Endothelial cell of umbilical vein (primary cell): Measurements from ENCODE around the gene PPP4R4. TPM values are rescaled to one million over a fixed set of nuclear protein-coding genes. Genes with fewer than 3 reads are reported as not detected.

ENCODE experiments used
- BruUV-seq: library from RNA; stranded (reverse); fragments of 400-500 nt; replicated peaks from 2 replicates; lab custom pipeline; 2021; lab: Mats Ljungman, UMichigan
- CTCF ChIA-PET: fragments of 300-600, 350-600 bp; sonication (Branson Sonifier 250); formaldehyde crosslinking; loops from one replicate; lab custom pipeline; 2021; ENCODE audit warnings: antibody characterized with exemption, inconsistent platforms; lab: Charles Lee
- POLR2A ChIA-PET: fragments of 300-600, 350-600 bp; sonication (Branson Sonifier 250); formaldehyde crosslinking; loops from one replicate; lab custom pipeline; 2021; ENCODE audit warnings: antibody characterized with exemption, inconsistent platforms; lab: Charles Lee
- DNase-seq: peaks from one replicate; pipeline ENCODE4 v3.0.0-alpha.2; 2011; ENCODE audit warnings: low read depth, low spot score
- FAIRE-seq: peaks from 2 replicates; lab custom pipeline; 2011; peaks lifted over from hg19 to GRCh38; lab: Jason Lieb, UNC
- H2AFZ ChIP-seq: 2 replicates; pipeline ENCODE4 v1.6.0; 2012; ENCODE audit warnings: low read depth, low read length, control low read depth, inconsistent platforms
- H3K27ac ChIP-seq: 2 replicates; pipeline ENCODE4 v1.5.1; 2011; ENCODE audit warnings: low read depth, mild to moderate bottlenecking, control low read depth, low read length, moderate library complexity; ENCODE audit not compliant: insufficient read depth
- H3K27me3 ChIP-seq, 2 experiments: 2 replicates each; pipeline versions ENCODE4 v1.6.0 to v1.6.1; 2011; ENCODE audit warnings: low read length in 2 of 2, mixed read lengths in 1 of 2; ENCODE audit not compliant: control insufficient read depth in 2 of 2, insufficient read depth in 2 of 2
- H3K36me3 ChIP-seq, 2 experiments: 2 replicates in 1 of 2; 3 replicates in 1 of 2; pipeline ENCODE4 v1.5.1; 2011; ENCODE audit warnings: low read length in 2 of 2, mild to moderate bottlenecking in 1 of 2, moderate library complexity in 1 of 2; ENCODE audit not compliant: control insufficient read depth in 2 of 2, insufficient read depth in 2 of 2; ENCODE audit errors: extremely low read depth in 1 of 2
- H3K4me1 ChIP-seq: 3 replicates; pipeline ENCODE4 v1.5.1; 2011; ENCODE audit warnings: mild to moderate bottlenecking, low read length; ENCODE audit not compliant: control insufficient read depth, insufficient read depth; ENCODE audit errors: extremely low read depth
- H3K4me2 ChIP-seq: 2 replicates; pipeline ENCODE4 v1.6.1; 2011; ENCODE audit warnings: low read length, control low read depth, mixed read lengths; ENCODE audit not compliant: insufficient read depth
- H3K4me3 ChIP-seq, 3 experiments: fragments of 200-600 bp in 1 of 3; sonication (generic), shearing (Covaris generic) in 1 of 3; replicated peaks in 1 of 3; 2 replicates each; pipeline ENCODE4 v1.5.1; 2011 to 2016; ENCODE audit warnings: control low read depth in 3 of 3, low read length in 3 of 3, mild to moderate bottlenecking in 2 of 3, inconsistent platforms in 1 of 3, low read depth in 1 of 3, moderate library complexity in 1 of 3; ENCODE audit not compliant: insufficient read depth in 1 of 3
- H3K79me2 ChIP-seq: 2 replicates; pipeline ENCODE4 v1.6.0; 2012; ENCODE audit warnings: low read length, inconsistent platforms; ENCODE audit not compliant: control insufficient read depth, insufficient read depth
- H3K9ac ChIP-seq: replicated peaks from 2 replicates; pipeline ENCODE3; 2011; ENCODE audit warnings: low read length, control low read depth; ENCODE audit not compliant: insufficient read depth; ENCODE audit errors: extremely low read depth
- H3K9me1 ChIP-seq: replicated peaks from 3 replicates; pipeline ENCODE4 v1.6.0; 2011; ENCODE audit warnings: mild to moderate bottlenecking, low read length; ENCODE audit not compliant: control insufficient read depth, insufficient read depth; ENCODE audit errors: extremely low read depth
- H3K9me3 ChIP-seq: replicated peaks from 2 replicates; pipeline ENCODE4 v1.5.1; 2012; ENCODE audit warnings: low read length, inconsistent platforms; ENCODE audit not compliant: control insufficient read depth, insufficient read depth
- H4K20me1 ChIP-seq: replicated peaks from 2 replicates; pipeline ENCODE3; 2011; ENCODE audit warnings: mild to moderate bottlenecking, low read length; ENCODE audit not compliant: control insufficient read depth, insufficient read depth; ENCODE audit errors: extremely low read depth
- EZH2 ChIP-seq: IDR thresholded peaks from 2 replicates; pipeline ENCODE4 v1.6.1; 2012; ENCODE audit warnings: borderline replicate concordance, low read depth, mild to moderate bottlenecking, moderate library complexity, low read length, inconsistent platforms; ENCODE audit not compliant: severe bottlenecking
- FOS ChIP-seq: IDR thresholded peaks from 2 replicates; pipeline ENCODE4 v1.6.1; 2011; ENCODE audit warnings: mild to moderate bottlenecking, low read length, moderate library complexity, borderline replicate concordance; ENCODE audit not compliant: insufficient read depth
- GATA2 ChIP-seq: IDR thresholded peaks from 2 replicates; pipeline ENCODE4 v1.7.0; 2011; ENCODE audit warnings: low read depth, mild to moderate bottlenecking, moderate library complexity, mixed read lengths, low read length; ENCODE audit not compliant: insufficient read length, insufficient read depth
- JUN ChIP-seq: IDR thresholded peaks from 2 replicates; pipeline ENCODE4 v1.6.1; 2011; ENCODE audit warnings: borderline replicate concordance, low read depth; ENCODE audit not compliant: insufficient read length, insufficient read depth
- POLR2A ChIP-seq: IDR thresholded peaks from 2 replicates; pipeline ENCODE4 v1.6.1; 2012; ENCODE audit warnings: low read depth, mild to moderate bottlenecking, control low read depth, low read length
- dilution Hi-C: fragments of 300-500 bp; cut with MboI; formaldehyde crosslinking; loops from one replicate; pipeline ENCODE4 v1.15.0; 2019; ENCODE audit warnings: low sequenced_read_pairs; ENCODE audit not compliant: extremely low pct_ligation_motif_present
- intact Hi-C: fragments of 100-400 bp; cut with micrococcal nuclease; formaldehyde crosslinking; loops from one replicate; pipeline ENCODE4 v1.10.0; 2022
- polyA plus RNA-seq, 4 experiments: library from polyadenylated mRNA; depleted of rRNA in 3 of 4; stranded (reverse) in 3 of 4; unstranded in 1 of 4; fragments of >200 nt; gene quantifications; 2 replicates each; pipeline versions ENCODE4 v1.2.1 to v1.2.3, GENCODE V29; 2011 to 2012; ENCODE audit warnings: missing spikeins in 1 of 4
- total RNA-seq: library from RNA; stranded (reverse); gene quantifications from 2 replicates; pipeline ENCODE4 v1.2.3, GENCODE V29; 2021
- TF ChIP-seq, protein P1 (sequence below), 2 donors: IDR thresholded peaks; 1 replicate in 1 of 2; 2 replicates in 1 of 2; pipeline ENCODE4 v1.5.1; 2011; ENCODE audit warnings: low read length in 2 of 2, mild to moderate bottlenecking in 2 of 2, moderate library complexity in 2 of 2, control low read depth in 1 of 2, inconsistent platforms in 1 of 2, low read depth in 1 of 2; ENCODE audit not compliant: insufficient read depth in 1 of 2; ENCODE audit errors: extremely low read depth in 1 of 2
- TF ChIP-seq, protein P2 (sequence below): IDR thresholded peaks from 2 replicates; pipeline ENCODE4 v1.6.1; 2011; ENCODE audit not compliant: insufficient read depth, insufficient read length

PPP4R4 gene
- total and polyA plus RNA-seq, 2 donors (not counting 3 experiments of a cell fraction or from before 2014, with no cell fraction given), result not detected

DNA sequence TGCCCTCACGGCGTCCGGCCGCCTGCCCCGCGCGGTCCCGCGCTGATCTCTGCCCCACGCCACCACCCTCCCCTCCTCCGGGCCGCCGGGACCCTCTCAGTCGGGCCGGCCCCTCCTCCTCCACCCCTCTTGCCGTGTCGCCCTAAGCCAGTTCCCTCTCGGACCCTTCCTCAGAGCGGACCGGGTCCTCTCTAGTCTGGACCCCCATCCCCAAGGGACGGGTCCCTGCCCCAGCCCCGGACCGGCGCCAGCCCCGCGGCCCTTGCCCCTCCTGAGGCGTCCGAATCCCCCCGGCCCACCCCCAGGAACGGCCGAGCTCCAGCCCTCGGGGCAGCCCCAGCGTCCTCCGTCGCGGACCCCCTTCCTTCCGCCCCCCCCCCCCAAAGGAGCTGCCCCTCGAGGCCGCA is 485 bp downstream of the PPP4R4 start:
- FAIRE-seq, result no peak
- Histone ChIP-seq H3K36me3 (no peaks in the 10 kb centered on the region), H3K79me2 (no peaks in the 10 kb centered on the region), H3K9ac (no peak overlapping the region), H3K9me3 (no peaks in the 10 kb centered on the region), H3K9me1 (no peaks in the 10 kb centered on the region), H3K27me3 (peaks cover 29 to 65% of the 10 kb centered on the region in 2 experiments), H2AFZ (peak overlapping the region; percentile 92), H3K4me1 (peaks cover 3% of the 10 kb centered on the region), H4K20me1 (no peaks in the 10 kb centered on the region), H3K4me2 (peak overlapping the region; percentile 43), H3K4me3 (peak overlapping the region in 2 of 3 experiments; percentile 24 to 39), H3K27ac (no peak overlapping the region)
- BruUV-seq, result no TSS peak
- dilution Hi-C loops (no loop called here), intact Hi-C loops (loop anchor here (5.0 kb wide), 1 partner anchor 92 kb away; the partner anchor contains the start of genes DDX24 and IFI27L1)
- ChIA-PET CTCF (interaction anchor here (0.6 to 2.4 kb wide), 7 partner anchors 22 to 234 kb away, joined by 3 to 8 read pairs (median 3); no protein-coding TSS in a partner anchor), POLR2A (no interaction called here)
- DNase-seq, result no peak
- TF ChIP-seq EZH2 (peak; percentile 73), POLR2A (no peak)
- TF ChIP-seq, protein P1, sequence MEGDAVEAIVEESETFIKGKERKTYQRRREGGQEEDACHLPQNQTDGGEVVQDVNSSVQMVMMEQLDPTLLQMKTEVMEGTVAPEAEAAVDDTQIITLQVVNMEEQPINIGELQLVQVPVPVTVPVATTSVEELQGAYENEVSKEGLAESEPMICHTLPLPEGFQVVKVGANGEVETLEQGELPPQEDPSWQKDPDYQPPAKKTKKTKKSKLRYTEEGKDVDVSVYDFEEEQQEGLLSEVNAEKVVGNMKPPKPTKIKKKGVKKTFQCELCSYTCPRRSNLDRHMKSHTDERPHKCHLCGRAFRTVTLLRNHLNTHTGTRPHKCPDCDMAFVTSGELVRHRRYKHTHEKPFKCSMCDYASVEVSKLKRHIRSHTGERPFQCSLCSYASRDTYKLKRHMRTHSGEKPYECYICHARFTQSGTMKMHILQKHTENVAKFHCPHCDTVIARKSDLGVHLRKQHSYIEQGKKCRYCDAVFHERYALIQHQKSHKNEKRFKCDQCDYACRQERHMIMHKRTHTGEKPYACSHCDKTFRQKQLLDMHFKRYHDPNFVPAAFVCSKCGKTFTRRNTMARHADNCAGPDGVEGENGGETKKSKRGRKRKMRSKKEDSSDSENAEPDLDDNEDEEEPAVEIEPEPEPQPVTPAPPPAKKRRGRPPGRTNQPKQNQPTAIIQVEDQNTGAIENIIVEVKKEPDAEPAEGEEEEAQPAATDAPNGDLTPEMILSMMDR (IDR thresholded peaks at IDR 0.05; ENCODE audit: extremely low read depth in 1 of 2, insufficient read depth in 1 of 2, low read depth in 1 of 2, low read length in 2 of 2), result no peak

DNA sequence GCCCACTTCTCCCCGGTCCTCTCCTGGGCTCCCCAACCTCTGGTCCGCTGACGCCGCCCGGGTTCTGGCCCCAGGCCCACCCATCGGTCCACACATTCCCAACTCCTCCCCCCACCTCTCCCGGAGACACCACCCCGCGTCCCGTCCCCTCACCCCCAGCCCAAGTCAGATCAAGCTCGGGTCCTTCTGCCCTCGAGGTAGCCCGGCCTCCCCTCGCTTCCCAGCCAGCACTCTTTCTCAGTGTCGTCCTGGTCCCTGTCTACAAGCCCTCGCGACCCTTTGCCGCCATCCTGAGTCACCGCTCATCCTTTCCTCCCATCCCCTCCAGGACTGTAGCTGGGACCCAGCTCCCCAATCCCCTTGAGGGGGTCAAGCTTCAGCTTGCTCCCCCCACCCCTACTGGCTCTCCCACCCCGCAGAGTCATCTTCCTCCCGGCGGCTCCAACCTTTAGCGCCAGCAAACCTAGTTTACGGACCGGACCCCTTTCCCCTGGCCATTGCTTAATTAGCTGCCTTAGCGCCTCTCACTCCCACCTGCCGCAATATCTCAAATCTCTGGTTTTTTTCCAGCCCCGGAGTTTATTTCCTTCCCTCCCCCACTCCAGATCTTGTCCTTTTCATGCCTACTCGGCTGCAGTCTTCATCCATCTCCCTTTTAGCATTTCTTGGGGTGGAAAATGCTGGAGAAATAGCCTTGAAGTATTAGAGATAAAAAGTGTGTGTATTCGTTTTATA is 1.1 kb downstream of the PPP4R4 start:
- TF ChIP-seq, protein P2, sequence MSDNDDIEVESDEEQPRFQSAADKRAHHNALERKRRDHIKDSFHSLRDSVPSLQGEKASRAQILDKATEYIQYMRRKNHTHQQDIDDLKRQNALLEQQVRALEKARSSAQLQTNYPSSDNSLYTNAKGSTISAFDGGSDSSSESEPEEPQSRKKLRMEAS, result no peak
- TF ChIP-seq EZH2 (peak; percentile 70), GATA2 (no peak), FOS (no peak), JUN (no peak)
- FAIRE-seq (no peak), DNase-seq (no peak)
- no peak overlapping the region for H3K27ac ChIP-seq
- no peak overlapping the region for H3K9ac ChIP-seq
- dilution Hi-C loops (no loop called here), intact Hi-C loops (no loop called here)
- no peaks in the 10 kb centered on the region for H3K9me3 ChIP-seq
- ChIA-PET POLR2A (no interaction called here), CTCF (interaction anchor here (1.2 to 2.4 kb wide), 6 partner anchors 22 to 235 kb away, joined by 3 to 8 read pairs (median 4); no protein-coding TSS in a partner anchor)
- peaks cover 29 to 71% of the 10 kb centered on the region in 2 experiments for H3K27me3 ChIP-seq
- no peaks in the 10 kb centered on the region for H4K20me1 ChIP-seq
- no peaks in the 10 kb centered on the region for H3K9me1 ChIP-seq
- peaks cover 3% of the 10 kb centered on the region for H3K4me1 ChIP-seq
- no peaks in the 10 kb centered on the region for H3K36me3 ChIP-seq
- no peak overlapping the region for H2AFZ ChIP-seq
- H3K79me2 ChIP-seq, result no peaks in the 10 kb centered on the region
- BruUV-seq, result no TSS peak
- no peak overlapping the region for H3K4me2 ChIP-seq
- H3K4me3 ChIP-seq, result no peak overlapping the region
